Measurements from ENCODE around the gene CORO2A. TPM values are rescaled to one million over a fixed set of nuclear protein-coding genes. Genes with fewer than 3 reads are reported as not detected.

Gene CORO2A
- total and polyA plus RNA-seq, 2 of the 4 experiments (the other 2 are of a cell fraction), result 1.9 to 2.2 TPM

DNA sequence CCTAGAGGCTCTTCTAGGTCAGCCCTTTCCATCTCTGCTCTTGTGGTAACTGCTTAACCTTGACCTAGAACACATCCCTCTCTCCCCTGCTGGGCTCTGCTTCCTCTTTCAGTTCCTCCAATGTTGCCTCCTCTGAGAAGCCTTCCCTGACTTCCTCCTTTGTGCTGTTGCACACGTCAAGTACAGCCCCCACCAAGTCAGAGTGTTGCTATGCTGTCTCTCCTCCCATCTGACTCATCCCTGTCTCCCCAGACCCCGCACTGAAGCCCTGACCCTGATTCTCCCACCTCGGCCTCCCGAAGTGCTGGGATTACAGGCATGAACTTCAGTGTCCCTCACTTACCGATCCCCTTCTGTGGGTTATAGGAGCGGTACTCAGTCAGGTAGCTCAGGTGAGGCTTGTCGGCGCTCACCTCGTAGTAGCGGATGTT is 63.0 kb downstream of the CORO2A start:
- in situ Hi-C loops (cut with MboI; ENCODE audit: low sequenced_read_pairs), result no loop called here
- intact Hi-C loops (cut with micrococcal nuclease), result no loop called here
- Histone ChIP-seq H3K36me3 (ENCODE audit: control insufficient read depth, insufficient read depth, low read length) (no peaks in the 10 kb centered on the region), H3K56ac (ENCODE audit: extremely low read depth, insufficient read depth, low read length) (no peak overlapping the region), H2AK9ac (replicated peaks; ENCODE audit: low read depth, low read length, poor library complexity) (peak overlapping the region; percentile 82), H3K9ac (ENCODE audit: low read depth, low read length) (no peak overlapping the region), H3K27me3 (ENCODE audit: control insufficient read depth, insufficient read depth, low read length) (no peaks in the 10 kb centered on the region; the same call in 1 of the 2 replicates), H3K4me1 (ENCODE audit: control insufficient read depth, insufficient read depth, low read length) (no peaks in the 10 kb centered on the region), H3K9me1 (ENCODE audit: insufficient read depth, low read length) (no peaks in the 10 kb centered on the region), H2BK120ac (ENCODE audit: low read depth, low read length) (no peak overlapping the region), H3K9me3 (ENCODE audit: control insufficient read depth, insufficient read depth, low read length) (no peaks in the 10 kb centered on the region), H4K20me1 (ENCODE audit: insufficient read depth, low read length) (no peaks in the 10 kb centered on the region), H2BK5ac (ENCODE audit: low read depth, low read length, poor library complexity, severe bottlenecking) (no peak overlapping the region), H3K4ac (ENCODE audit: low read depth, low read length) (no peak overlapping the region), H3K14ac (replicated peaks; ENCODE audit: low read depth, low read length) (no peak overlapping the region), H2BK15ac (ENCODE audit: low read depth, low read length) (no peak overlapping the region), H3K4me2 (ENCODE audit: low read depth, low read length) (no peak overlapping the region), H3K18ac (ENCODE audit: low read depth, low read length) (no peak overlapping the region), H2BK20ac (ENCODE audit: low read depth, low read length) (no peak overlapping the region), H3K23ac (ENCODE audit: low read depth, low read length) (no peak overlapping the region), H3K27ac (ENCODE audit: insufficient read depth, low read length) (no peak overlapping the region), H3K79me1 (ENCODE audit: low read depth in 1 of 2, low read length in 2 of 2) (no peaks in the 10 kb centered on the region), H4K91ac (ENCODE audit: insufficient read depth, low read depth, low read length) (no peak overlapping the region), H4K5ac (ENCODE audit: low read depth, low read length) (no peak overlapping the region), H2AFZ (replicated peaks; ENCODE audit: low read length, poor library complexity) (peak overlapping the region; percentile 43), H4K8ac (ENCODE audit: low read depth in 2 of 2, low read length in 2 of 2) (no peak overlapping the region), H2AK5ac (ENCODE audit: low read depth, low read length) (no peak overlapping the region), H3K4me3 (ENCODE audit: insufficient read depth, low read depth, low read length) (no peak overlapping the region)
- TF ChIP-seq RFX5 (IDR thresholded peaks at IDR 0.05; ENCODE audit: low read depth, low read length) (no peak), FOS (IDR thresholded peaks at IDR 0.05; ENCODE audit: low read depth, low read length) (no peak), MAZ (IDR thresholded peaks at IDR 0.05; ENCODE audit: borderline replicate concordance, low read depth, low read length) (no peak), MXI1 (IDR thresholded peaks at IDR 0.05; ENCODE audit: borderline replicate concordance, low read depth, low read length) (no peak)
- dilution Hi-C loops (cut with HindIII; ENCODE audit: low sequenced_read_pairs, unreplicated experiment), result no loop called here
- ATAC-seq (ENCODE audit: low read depth), result peak; percentile 21; the same call in 1 of the 2 replicates
- ChIA-PET CTCF (interaction anchor here (1.0 kb wide), 1 partner anchor 20 kb away, joined by 6 read pairs; no protein-coding TSS in a partner anchor), POLR2A (ENCODE audit: unreplicated experiment) (no interaction called here)
- DNase-seq, result peak; percentile 7
- WGBS, 2 experiments (ENCODE audit: extremely low coverage in 2 of 2, insufficient read length in 1 of 2), result 89% methylated on average over 7 of the region's 10 CpGs; no CpG with 5 or more reads in 1 of the 2 experiments
- BruUV-seq (replicated peaks), result no TSS peak

Data from IMR-90 (cell line).